HL-60 (cell line): ENCODE measurements around the gene TMUB2. TPM values are rescaled to one million over a fixed set of nuclear protein-coding genes. Genes with fewer than 3 reads are reported as not detected.
"Not testable (repeated sequence)": the region's sequence is repeated elsewhere in the genome, so short reads cannot be mapped to it uniquely, and the experiment has no call there.

Source experiments
- DNase-seq, 2 experiments: peaks; one replicate each; pipeline ENCODE4 v3.0.0-alpha.2; 2010 to 2020; ENCODE audit warnings: low read depth in 1 of 2, low spot score in 1 of 2
- H3K27ac ChIP-seq: fragments of 250-450 bp; sonication (Bioruptor Pico); replicated peaks from 2 replicates; pipeline ENCODE4 v1.5.1; 2020; ENCODE audit warnings: mild to moderate bottlenecking, moderate library complexity
- H3K27me3 ChIP-seq: fragments of 250-450 bp; sonication (Bioruptor Pico); 2 replicates; pipeline ENCODE4 v1.5.1; 2021; ENCODE audit warnings: mild to moderate bottlenecking, moderate library complexity; ENCODE audit not compliant: insufficient read depth, poor library complexity, severe bottlenecking
- H3K4me3 ChIP-seq: replicated peaks from 2 replicates; pipeline ENCODE4 v1.5.1; 2011; ENCODE audit warnings: mild to moderate bottlenecking, control low read depth, low read length; ENCODE audit not compliant: insufficient read depth
- CTCF ChIP-seq: IDR thresholded peaks from one replicate; pipeline ENCODE4 v1.5.1; 2011; ENCODE audit warnings: low read length, control low read depth, inconsistent platforms; ENCODE audit not compliant: insufficient read depth
- GABPA ChIP-seq: IDR thresholded peaks from 2 replicates; pipeline ENCODE4 v1.6.1; 2012; ENCODE audit warnings: low read depth
- POLR2AphosphoS5 ChIP-seq: IDR thresholded peaks from 2 replicates; pipeline ENCODE4 v1.6.1; 2012; ENCODE audit warnings: low read depth
- REST ChIP-seq: IDR thresholded peaks from 2 replicates; pipeline ENCODE4 v1.6.1; 2012; ENCODE audit warnings: low read depth; ENCODE audit not compliant: insufficient replicate concordance
- SPI1 ChIP-seq: IDR thresholded peaks from 2 replicates; pipeline ENCODE4 v1.6.1; 2012; ENCODE audit warnings: low read depth, mild to moderate bottlenecking, borderline replicate concordance
- microRNA-seq: library from miRNA; unstranded; fragments of <30 nt; microRNA quantifications from one replicate; pipeline ENCODE4, GENCODE V29; 2018

The TMUB2 gene

GRCh38 chr17:44236444-44236991, 49.7 kb downstream of the TMUB2 start:
- TF ChIP-seq REST (no peak), GABPA (no peak), CTCF (no peak), SPI1 (no peak), POLR2AphosphoS5 (no peak)
- no peak for DNase-seq
- H3K4me3 ChIP-seq = no peak overlapping the region

GRCh38 chr17:44237886-44238285, 51.1 kb downstream of the TMUB2 start:
- DNase-seq, H3K27me3 ChIP-seq, H3K27ac ChIP-seq, H3K4me3 ChIP-seq: not testable (repeated sequence)

More at GRCh38 chr17:44236444-44236991, 49.7 kb downstream of the TMUB2 start:
- Histone ChIP-seq H3K27me3 (no peaks in the 10 kb centered on the region), H3K27ac (no peak overlapping the region)

GRCh38 chr17:44241106-44241624, 54.4 kb downstream of the TMUB2 start:
- peak in 1 of 2 experiments; percentile 58 for DNase-seq
- no peak for TF ChIP-seq SPI1
- no peak for TF ChIP-seq GABPA
- no peak for TF ChIP-seq REST
- TF ChIP-seq CTCF = no peak
- no peak for TF ChIP-seq POLR2AphosphoS5
- H3K27me3 ChIP-seq = no peaks in the 10 kb centered on the region
- H3K4me3 ChIP-seq = no peak overlapping the region
- H3K27ac ChIP-seq = no peak overlapping the region

Small RNAs within 50 kb of the gene (microRNA-seq; reads per million reads assigned to microRNA genes)
- not detected for gene MIR6782
